ENCODE measurements around the gene METTL8. TPM values are rescaled to one million over a fixed set of nuclear protein-coding genes. Genes with fewer than 3 reads are reported as not detected.

METTL8 gene
- total RNA-seq, 1 donor, result 23.9 TPM

DNA sequence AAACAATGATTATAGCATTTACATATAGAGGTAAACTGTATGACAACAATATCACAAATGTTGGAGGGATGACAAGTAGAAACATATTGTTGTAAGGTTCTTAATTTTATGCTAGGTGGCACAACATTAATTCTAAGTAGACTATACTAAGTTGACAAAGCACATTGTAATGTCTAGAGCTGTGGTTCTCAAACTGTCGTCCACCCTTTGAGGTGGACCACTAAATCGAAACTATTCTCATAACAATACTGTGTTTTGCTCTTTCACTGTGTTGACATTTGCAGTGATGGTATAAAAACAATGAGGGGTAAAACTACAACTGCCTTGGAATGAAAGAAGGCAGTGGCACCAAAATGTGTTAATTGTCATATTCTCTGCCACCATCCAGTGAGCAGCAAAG is 66.1 kb downstream of the METTL8 start:
- Histone ChIP-seq H2AFZ (ENCODE audit: low read length) (no peak overlapping the region), H3K27ac (ENCODE audit: low read depth, low read length) (no peak overlapping the region), H3K36me3 (ENCODE audit: insufficient read depth, low read length) (no peaks in the 10 kb centered on the region), H3K4me2 (ENCODE audit: insufficient read depth, low read length) (no peak overlapping the region), H3K4me1 (ENCODE audit: insufficient read depth, low read length) (no peaks in the 10 kb centered on the region), H3K27me3 (ENCODE audit: insufficient read depth, low read length) (no peaks in the 10 kb centered on the region), H4K20me1 (ENCODE audit: insufficient read depth, low read length) (no peaks in the 10 kb centered on the region), H3K79me2 (ENCODE audit: insufficient read depth, low read length) (no peaks in the 10 kb centered on the region), H3K9me3 (ENCODE audit: low read depth, low read length) (no peaks in the 10 kb centered on the region), H3K4me3 (ENCODE audit: insufficient read depth, low read length) (no peak overlapping the region)
- TF ChIP-seq, protein P1, sequence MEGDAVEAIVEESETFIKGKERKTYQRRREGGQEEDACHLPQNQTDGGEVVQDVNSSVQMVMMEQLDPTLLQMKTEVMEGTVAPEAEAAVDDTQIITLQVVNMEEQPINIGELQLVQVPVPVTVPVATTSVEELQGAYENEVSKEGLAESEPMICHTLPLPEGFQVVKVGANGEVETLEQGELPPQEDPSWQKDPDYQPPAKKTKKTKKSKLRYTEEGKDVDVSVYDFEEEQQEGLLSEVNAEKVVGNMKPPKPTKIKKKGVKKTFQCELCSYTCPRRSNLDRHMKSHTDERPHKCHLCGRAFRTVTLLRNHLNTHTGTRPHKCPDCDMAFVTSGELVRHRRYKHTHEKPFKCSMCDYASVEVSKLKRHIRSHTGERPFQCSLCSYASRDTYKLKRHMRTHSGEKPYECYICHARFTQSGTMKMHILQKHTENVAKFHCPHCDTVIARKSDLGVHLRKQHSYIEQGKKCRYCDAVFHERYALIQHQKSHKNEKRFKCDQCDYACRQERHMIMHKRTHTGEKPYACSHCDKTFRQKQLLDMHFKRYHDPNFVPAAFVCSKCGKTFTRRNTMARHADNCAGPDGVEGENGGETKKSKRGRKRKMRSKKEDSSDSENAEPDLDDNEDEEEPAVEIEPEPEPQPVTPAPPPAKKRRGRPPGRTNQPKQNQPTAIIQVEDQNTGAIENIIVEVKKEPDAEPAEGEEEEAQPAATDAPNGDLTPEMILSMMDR (IDR thresholded peaks at IDR 0.05; ENCODE audit: extremely low read depth, low read depth, low read length), result no peak
- DNase-seq (ENCODE audit: insufficient read length, low spot score, missing footprints), result no peak

DNA sequence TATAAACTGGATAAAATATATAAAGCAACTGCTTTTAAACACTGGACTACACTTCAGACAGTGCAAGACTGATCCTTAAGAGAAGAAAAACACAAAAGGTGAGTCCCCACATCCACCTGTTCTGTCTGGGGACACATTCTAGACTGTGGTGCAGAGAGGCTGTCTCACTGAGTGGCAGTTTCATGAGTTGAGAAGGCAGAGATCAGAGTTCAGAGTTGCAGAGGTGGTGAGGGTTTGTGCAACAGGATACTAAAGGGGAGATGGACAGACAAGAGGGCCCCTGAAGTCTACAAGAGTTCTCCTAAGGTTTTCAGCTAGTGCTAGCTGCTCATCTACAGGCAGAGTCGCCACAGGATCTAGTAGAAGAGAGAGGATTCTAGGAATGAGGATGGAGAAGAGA is 68.0 kb downstream of the METTL8 start:
- Histone ChIP-seq H3K4me1 (ENCODE audit: insufficient read depth, low read length) (no peaks in the 10 kb centered on the region), H3K36me3 (ENCODE audit: insufficient read depth, low read length) (no peaks in the 10 kb centered on the region), H4K20me1 (ENCODE audit: insufficient read depth, low read length) (no peaks in the 10 kb centered on the region), H3K27me3 (ENCODE audit: insufficient read depth, low read length) (no peaks in the 10 kb centered on the region), H3K27ac (ENCODE audit: low read depth, low read length) (no peak overlapping the region), H3K4me2 (ENCODE audit: insufficient read depth, low read length) (no peak overlapping the region), H3K79me2 (ENCODE audit: insufficient read depth, low read length) (no peaks in the 10 kb centered on the region), H3K9me3 (ENCODE audit: low read depth, low read length) (no peaks in the 10 kb centered on the region), H3K4me3 (ENCODE audit: insufficient read depth, low read length) (no peak overlapping the region), H2AFZ (ENCODE audit: low read length) (no peak overlapping the region)
- TF ChIP-seq, protein P1 (IDR thresholded peaks at IDR 0.05; ENCODE audit: extremely low read depth, low read depth, low read length), result no peak
- no peak for DNase-seq (ENCODE audit: insufficient read length, low spot score, missing footprints)

DNA sequence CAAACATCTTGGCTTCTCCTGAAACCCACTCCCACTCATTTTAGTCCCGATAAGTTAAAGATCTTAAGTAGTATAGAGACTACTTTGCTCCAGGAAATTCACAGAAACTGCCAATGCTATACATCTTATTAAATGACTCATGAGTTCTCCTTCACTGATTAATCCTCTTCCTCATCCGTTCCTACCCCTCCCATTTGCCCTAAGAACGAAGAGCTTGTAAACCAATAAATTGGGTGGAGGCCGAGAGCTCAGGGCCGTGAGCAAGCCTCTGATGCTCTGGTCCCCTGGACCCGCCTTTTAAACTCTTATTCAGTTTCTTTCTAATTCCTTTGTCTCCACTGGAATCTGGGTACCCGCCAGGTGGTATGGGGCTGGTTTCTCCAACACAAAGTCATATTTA is 68.6 kb downstream of the METTL8 start:
- Histone ChIP-seq H3K9me3 (ENCODE audit: low read depth, low read length) (no peaks in the 10 kb centered on the region), H3K4me3 (ENCODE audit: insufficient read depth, low read length) (no peak overlapping the region), H3K27ac (ENCODE audit: low read depth, low read length) (no peak overlapping the region), H3K36me3 (ENCODE audit: insufficient read depth, low read length) (no peaks in the 10 kb centered on the region), H4K20me1 (ENCODE audit: insufficient read depth, low read length) (no peaks in the 10 kb centered on the region), H2AFZ (ENCODE audit: low read length) (no peak overlapping the region), H3K79me2 (ENCODE audit: insufficient read depth, low read length) (no peaks in the 10 kb centered on the region), H3K4me1 (ENCODE audit: insufficient read depth, low read length) (no peaks in the 10 kb centered on the region), H3K27me3 (ENCODE audit: insufficient read depth, low read length) (no peaks in the 10 kb centered on the region), H3K4me2 (ENCODE audit: insufficient read depth, low read length) (no peak overlapping the region)
- DNase-seq (ENCODE audit: insufficient read length, low spot score, missing footprints), result no peak
- TF ChIP-seq, protein P1 (IDR thresholded peaks at IDR 0.05; ENCODE audit: extremely low read depth, low read depth, low read length), result no peak

DNA sequence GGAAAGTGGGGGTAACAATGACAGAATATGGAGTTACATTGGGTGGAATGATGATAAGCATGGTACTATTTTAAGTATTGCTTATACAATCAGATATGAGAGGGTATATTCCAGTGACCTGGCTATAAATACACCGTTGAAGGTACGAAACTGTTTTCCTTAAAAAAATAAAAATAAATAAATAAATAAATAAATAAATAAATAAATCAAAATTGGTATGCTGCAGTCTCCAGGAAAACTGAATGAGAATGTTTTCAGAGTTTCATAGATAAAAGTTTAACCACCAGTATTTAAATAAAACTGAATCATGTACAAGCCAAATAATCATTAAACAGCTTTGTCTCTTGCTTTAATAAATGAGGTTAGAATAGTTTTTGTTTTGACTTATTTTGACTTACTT is 71.4 kb downstream of the METTL8 start:
- DNase-seq (ENCODE audit: insufficient read length, low spot score, missing footprints), result peak; percentile 18
- Histone ChIP-seq H3K79me2 (ENCODE audit: insufficient read depth, low read length) (no peaks in the 10 kb centered on the region), H3K27ac (ENCODE audit: low read depth, low read length) (no peak overlapping the region), H3K4me1 (ENCODE audit: insufficient read depth, low read length) (no peaks in the 10 kb centered on the region), H2AFZ (ENCODE audit: low read length) (no peak overlapping the region), H4K20me1 (ENCODE audit: insufficient read depth, low read length) (no peaks in the 10 kb centered on the region), H3K4me2 (ENCODE audit: insufficient read depth, low read length) (no peak overlapping the region), H3K4me3 (ENCODE audit: insufficient read depth, low read length) (no peak overlapping the region), H3K9me3 (ENCODE audit: low read depth, low read length) (no peaks in the 10 kb centered on the region), H3K36me3 (ENCODE audit: insufficient read depth, low read length) (no peaks in the 10 kb centered on the region), H3K27me3 (ENCODE audit: insufficient read depth, low read length) (no peaks in the 10 kb centered on the region)
- TF ChIP-seq, protein P1 (IDR thresholded peaks at IDR 0.05; ENCODE audit: extremely low read depth, low read depth, low read length), result no peak
